Stimulated activated CD4-positive, alpha-beta T cell treated with anti-CD3 and anti-CD28 coated beads, Interleukin-12 subunit alpha, Interleukin-12 subunit beta, amount 100 ng/mL, for 48 hours (primary cell): ENCODE results near the gene RAP1A.
"Not testable (repeated sequence)": the region's sequence is repeated elsewhere in the genome, so short reads cannot be mapped to it uniquely, and the experiment has no call there.

ENCODE experiments used
- DNase-seq, 3 donors: peaks; one replicate each; pipeline ENCODE4 v3.0.0-alpha.2; 2020; ENCODE audit warnings: low read depth in 2 of 3, low spot score in 1 of 3

RAP1A gene

DNA sequence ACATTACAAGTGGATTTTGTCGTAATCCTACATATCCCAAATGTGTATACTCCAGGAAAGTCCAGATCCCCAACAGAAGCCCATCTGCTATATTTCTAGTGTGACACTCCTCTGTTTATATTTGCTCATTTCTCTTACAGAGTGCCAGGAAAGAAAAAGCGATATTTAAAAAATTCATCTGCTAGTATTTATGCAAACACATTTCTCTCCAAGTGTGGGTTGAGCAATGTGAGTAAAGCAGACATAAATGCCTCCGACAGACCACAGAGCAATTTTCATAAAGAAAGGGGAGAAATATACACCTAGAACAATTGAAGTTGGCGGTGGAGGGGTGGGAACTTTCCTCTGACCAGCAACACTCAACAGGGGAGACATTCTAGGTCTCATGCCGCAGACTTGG is 22.2 kb upstream of the RAP1A start:
- no peak for DNase-seq

DNA sequence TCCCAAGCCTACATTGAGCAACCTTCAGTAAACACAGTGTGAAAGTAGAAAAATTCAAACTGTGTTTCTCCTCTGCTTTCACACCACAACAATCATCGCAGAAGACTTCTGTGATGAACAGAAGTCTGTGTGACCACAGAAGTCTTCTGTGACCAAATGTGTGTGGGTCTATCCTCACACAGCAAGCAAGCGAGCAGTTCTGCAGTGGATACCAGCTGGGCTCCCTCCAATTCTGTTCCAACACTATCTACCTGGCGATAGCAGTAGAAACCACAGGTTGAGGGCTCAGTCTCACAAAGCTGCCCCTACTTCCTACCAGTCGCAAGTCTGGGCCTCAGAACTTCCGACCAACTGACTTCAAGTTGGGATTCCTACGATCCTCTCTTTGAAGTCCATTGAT is 21.0 kb upstream of the RAP1A start:
- no peak for DNase-seq

- DNase-seq = no peak
Observed at GRCh38 chr1:111599781-111600693, 19.6 kb upstream of the RAP1A start.

- DNase-seq = no peak
Observed at GRCh38 chr1:111600886-111601386, 18.7 kb upstream of the RAP1A start.

- no peak for DNase-seq
Observed at GRCh38 chr1:111602302-111602701, 17.3 kb upstream of the RAP1A start.

- DNase-seq = peak in 1 of 3 donors; percentile 42
Observed at GRCh38 chr1:111602974-111603373, 16.6 kb upstream of the RAP1A start.

- DNase-seq = peak; percentile 63 to 73 (median 69)
Observed at GRCh38 chr1:111603979-111604378, 15.6 kb upstream of the RAP1A start.

DNA sequence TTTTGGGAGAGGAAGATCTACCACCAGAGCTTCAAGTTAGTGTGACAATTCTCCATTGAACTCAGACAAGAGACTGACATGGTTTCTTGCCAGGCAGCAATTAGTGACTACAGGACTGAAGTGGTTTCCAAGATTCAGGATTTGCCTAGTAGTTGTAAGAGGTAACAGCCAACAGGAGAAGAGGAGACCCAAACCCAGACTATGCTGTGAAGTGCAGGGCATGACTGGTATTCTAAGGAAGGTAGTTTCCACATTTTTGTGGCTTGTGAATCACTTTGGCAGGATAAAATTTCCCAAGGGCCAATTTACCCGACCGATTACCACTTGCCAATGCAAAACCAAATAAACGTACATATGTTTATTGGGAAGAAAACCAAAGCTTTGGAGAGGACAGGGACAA is 14.7 kb upstream of the RAP1A start:
- no peak for DNase-seq

DNA sequence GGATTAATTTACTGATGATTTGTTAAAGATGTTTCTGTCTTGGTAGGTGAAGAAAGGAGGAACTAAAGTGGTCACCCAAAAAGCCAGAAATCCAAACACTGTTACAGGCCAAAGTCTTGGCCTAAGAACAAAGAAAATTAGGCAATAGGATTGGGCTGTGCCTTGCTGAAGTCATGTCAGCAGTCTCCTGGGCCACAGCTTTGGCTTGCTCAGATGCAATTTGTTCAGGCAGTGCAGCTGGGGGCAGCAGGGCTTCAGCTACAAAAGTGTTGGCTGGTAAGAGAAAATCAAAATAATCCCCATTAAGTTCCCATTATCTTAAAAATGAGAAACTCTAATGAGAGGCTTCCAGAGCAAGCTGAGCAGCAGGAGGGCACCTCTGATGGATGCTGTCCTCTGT is 14.0 kb upstream of the RAP1A start:
- no peak for DNase-seq

- DNase-seq = not testable (repeated sequence)
Observed at GRCh38 chr1:111606457-111607215, 13.0 kb upstream of the RAP1A start.

- DNase-seq = not testable (repeated sequence)
Observed at GRCh38 chr1:111608528-111608927, 11.1 kb upstream of the RAP1A start.

GRCh38 chr1:111611986-111612385 is 7.6 kb upstream of the RAP1A start:
- DNase-seq = no peak

GRCh38 chr1:111615870-111616715 is 3.5 kb upstream of the RAP1A start:
- no peak for DNase-seq

- DNase-seq = no peak
Observed at GRCh38 chr1:111618081-111618480, 1.5 kb upstream of the RAP1A start.

GRCh38 chr1:111618961-111619634 is 491 bp upstream of the RAP1A start:
- DNase-seq = no peak

DNA sequence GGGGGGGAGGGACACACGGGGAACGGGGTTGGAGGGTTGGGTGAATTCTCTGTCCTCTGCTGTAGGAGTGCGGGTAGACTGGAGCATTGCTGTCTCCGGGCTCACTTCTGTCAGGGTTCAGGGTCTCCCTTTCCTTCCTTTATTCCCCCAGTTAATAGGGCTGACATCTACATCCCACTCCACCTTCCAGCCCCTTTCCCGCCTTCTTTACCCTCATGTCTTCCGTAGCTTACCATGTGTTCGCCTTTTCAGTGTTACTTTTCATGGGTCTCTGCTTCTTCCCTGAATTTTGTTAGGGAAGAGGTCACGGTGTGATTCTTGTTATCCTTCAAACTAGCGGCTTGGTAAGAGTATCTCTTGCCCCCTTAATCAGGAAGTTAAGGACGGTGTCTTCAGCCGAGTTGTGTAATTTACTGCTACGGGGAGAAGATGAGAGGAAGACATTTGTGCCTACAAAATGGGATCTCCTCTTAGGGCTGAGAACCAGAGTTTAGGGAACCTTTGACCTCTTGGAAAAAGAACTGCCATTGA is 917 bp downstream of the RAP1A start:
- DNase-seq = no peak

DNA sequence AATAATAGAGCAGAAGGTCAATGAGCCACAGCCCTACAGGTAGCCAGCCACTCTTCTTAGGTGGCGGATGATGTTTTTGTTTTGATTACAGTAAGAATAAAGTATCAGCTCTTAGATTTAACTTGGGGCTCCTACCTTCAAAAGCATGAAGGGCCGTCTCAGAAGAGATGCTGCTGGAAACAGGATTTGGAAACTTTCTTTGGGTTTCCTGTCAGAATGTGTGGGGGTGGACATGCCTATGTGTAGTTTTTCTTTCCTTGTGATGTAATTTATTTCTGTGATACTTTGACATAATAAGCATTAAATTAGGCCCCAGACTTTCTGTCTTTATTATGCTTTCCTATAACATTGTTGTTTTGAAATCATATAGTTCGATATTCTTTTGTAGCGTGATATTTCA is 1.5 kb downstream of the RAP1A start:
- no peak for DNase-seq

GRCh38 chr1:111622166-111622565 is 2.6 kb downstream of the RAP1A start:
- no peak for DNase-seq

- DNase-seq = no peak
Observed at GRCh38 chr1:111624382-111624781, 4.8 kb downstream of the RAP1A start.

DNA sequence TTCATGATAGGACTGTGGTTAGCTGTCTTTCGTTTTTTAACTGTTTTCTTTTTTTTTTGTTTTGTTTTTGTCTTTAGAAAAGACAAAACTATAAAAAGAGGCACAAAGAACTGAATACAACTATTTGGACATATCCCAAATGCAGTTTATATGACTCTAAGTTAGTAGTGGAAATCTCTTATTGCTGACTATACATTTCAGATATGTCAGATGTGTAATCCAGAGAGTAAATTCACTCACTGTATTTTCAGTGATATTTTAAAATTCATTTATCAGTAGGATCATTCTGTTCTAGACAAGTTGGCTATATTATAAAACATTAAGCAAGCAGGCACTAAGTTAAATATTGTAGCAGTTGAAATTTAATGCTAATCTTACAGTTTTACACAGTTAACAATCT is 5.7 kb downstream of the RAP1A start:
- DNase-seq = no peak
